ENCODE results near the gene SLC9A8.
A peak's percentile ranks its signal among the peaks of the same experiment; 100 is the strongest.

The SLC9A8 gene

DNA sequence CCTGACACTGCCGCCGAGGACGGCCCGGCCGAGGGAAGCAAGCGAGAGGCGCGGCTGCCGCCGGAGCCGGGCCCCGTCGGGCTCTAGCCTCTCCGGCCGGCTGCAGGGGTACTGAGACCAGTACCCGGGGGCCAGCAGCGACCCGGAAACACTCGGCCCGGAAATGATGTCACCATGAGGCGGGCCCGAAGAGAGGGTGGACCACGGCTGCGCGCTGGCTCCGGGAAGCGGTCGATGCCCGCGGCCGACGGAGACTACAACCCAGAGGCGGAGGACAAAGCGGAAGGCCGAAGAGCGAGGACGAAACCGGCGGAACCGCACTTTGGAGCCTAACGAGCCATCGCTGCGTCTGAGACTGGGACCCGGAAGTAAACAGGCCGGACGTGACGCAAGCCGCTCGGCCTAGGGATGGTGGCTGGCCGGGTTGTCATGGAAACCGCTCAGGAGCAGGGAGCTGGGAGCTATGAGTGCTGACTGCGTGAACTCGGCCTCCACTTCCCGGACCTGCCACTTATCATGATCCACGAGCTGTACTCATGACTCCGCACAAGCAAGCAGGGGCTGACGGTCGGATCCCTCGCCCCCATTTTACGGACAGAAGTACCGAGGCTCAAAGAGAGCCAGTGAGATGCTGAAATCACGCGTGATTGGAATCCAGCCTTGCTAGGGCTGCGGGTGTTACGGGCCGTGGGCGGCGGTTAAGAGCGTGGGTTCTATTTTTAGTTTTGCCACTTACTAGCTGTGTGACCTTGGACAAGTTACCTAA is 102.9 kb downstream of the SLC9A8 start, which contains the start of gene SPATA2:
Gene SPATA2, minus strand, starts transcription at position 150 of the 766 bp plus-strand sequence. CDS start 7,039 bp downstream, outside the sequence.
- peak; percentile 88 for DNase-seq (ENCODE audit: low read depth, low spot score)

DNA sequence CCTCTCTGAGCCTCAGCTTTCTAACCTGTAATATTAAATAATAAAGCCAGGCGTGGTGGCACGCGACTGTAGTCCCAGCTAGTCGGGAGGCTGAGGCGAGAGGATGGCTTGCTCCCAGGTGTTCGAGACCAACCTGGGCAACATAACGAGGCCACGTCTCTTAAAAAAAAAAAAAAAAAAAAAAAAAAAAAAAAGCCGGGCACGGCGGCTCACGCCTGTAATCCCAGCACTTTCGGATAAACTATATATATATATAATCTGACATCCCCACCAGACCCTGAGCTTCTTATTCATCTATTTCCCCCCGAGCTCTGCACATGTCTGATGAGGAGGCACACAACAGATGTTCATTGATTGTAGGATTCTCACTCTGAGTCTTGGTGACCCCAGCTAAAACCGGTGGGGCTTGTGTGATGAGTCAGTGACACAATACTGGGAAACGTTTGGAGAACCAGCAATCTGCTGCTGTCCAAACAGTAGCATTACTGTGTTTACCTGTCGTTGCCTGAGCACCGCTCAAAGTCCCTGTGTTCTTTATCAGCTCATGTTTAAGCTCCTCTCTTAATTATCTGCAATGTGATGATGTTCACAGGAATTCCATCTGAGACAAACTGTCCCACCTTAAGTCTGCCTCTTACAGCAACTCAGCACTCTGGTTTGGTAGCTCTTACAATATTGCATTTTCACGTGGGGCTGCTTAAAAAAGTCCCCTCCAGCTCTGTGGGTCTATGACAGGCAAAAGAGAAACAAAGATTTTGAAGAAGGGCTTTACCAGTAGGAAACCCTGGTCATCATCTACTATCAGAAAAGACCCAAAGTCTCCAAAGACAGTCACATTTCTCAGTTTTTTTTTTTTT is 103.7 kb downstream of the SLC9A8 start:
- no peak for DNase-seq (ENCODE audit: low read depth, low spot score)

DNA sequence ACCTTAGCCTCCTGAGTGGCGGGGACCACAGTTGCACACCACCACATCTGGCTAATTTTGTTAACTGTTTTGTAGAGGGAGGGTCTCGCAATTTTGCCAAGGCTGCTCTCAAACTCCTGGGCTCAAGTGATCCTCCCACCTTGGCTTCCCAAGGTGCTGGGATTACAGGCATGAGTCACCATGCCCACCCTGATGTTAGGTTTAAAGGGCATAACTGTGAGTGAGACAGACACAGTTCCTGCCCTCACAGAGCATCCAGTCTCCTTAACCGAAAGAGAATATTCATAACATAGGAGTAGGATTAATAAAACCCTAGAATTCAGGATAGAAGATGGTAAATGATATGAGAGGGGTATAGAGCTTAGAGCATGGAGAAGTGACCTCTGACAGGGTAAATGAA is 105.8 kb downstream of the SLC9A8 start:
- no peak for DNase-seq (ENCODE audit: low read depth, low spot score)

DNA sequence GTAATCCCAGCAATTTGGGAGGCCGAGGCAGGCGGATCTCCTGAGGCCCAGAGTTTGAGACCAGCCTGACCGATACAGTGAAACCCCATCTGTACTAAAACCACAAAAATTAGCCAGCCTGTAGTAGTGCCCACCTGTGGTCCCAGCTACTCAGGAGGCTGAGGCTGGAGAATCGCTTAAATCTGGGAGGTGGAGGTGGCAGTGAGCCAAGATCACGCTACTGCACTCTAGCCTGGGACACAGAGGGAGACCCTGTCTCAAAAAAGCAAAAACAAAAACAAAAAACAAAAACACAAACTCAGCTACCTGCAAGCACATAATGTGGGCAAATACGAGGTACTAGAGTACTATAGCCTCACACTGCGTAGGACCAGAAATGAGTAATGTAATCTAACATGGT is 106.4 kb downstream of the SLC9A8 start:
- DNase-seq (ENCODE audit: low read depth, low spot score): no peak

DNA sequence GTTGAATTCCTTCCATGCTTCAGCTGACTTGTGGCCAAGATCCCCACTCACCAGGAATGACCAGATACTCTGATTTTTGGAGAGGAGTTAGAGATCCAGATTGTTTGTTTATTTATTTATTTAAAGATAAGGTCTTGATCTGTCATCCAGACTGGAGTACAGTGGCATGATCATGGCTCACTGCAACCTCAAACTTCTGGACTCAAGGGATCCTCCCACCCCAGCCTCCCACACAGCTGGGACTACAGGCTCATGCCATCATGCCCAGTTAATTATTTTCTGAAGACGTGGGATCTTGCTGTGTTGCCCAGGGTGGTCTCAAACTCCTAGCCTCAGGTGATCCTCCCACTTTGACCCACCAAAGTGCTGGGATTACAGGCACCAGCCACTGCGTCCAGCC is 106.8 kb downstream of the SLC9A8 start:
- DNase-seq (ENCODE audit: low read depth, low spot score): no peak

DNA sequence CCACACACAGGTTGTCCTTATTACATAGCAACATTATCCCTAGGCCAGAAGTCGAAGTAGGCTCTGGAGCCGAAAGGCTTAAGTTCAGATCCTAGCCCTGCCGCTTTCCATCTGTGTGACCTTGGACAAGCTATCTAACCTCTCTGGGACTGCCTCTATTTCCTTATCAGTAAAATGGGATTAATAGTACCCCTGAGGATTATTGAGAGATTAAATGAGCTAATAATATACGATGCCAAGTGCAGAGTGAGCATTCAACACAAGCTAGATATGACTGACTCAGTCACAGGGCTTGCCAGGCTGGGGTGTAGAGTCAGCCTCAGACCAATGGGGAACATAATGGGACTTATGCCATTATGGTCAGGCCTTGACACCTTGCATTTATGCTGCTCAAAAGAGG is 111.6 kb downstream of the SLC9A8 start:
- DNase-seq (ENCODE audit: low read depth, low spot score): no peak

DNA sequence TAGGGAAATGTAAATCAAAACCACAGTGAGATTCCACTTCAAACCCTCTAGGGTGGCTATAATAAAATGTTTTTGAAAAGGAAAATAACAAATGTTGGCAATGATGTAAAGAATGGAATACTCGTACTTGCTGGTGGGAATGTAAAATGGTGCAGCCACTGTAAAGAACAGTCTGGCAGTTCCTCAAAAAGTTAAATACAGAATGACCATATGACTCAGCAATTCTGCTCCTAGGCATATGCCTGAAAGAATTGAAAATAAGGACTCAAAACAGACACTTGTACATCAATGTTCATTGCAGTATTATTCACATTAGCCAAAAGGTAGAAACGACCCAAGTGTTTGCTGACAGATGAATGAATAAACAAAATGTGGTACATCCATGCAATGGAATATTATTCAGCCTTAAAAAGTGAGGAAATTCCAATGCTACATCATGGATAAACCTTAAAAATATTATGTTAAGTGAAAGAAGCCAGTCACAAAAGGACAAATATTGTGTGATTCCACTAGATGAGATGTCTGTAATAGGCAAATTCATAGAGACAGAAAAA is 113.3 kb downstream of the SLC9A8 start:
- no peak for DNase-seq (ENCODE audit: low read depth, low spot score)

DNA sequence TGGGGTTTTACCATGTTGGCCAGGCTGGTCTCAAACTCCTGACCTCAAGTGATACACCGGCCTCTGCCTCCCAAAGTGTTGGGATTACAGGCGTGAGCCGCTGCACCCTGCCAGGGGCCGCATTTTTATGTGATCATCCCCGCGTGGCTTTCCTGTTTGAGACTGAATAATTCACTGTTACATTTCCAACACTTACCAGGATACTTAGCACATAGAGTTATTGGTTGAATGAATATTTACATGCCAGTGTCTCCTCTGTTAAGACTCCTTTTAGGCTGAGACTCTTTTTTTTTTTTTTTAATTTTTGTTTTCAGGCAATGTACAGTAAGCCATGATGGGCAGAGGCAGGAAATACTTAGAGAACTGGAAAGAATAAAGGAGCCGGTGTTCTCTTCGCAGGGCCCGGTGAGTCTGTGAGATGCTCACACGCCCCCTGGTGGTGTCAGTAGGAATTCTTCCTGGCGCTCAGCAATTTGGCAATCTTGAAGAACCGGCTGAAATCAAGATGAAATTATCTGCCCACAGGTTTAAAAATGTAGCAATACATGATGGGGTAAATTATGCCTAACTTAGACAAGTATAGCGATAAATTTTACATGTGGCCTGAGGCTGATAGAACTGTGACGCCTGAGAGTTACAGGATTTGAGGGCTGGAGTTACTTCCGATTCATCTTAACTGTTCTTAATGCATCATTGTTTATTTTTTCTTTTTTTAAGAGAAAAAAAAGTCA is 115.9 kb downstream of the SLC9A8 start:
- DNase-seq (ENCODE audit: low read depth, low spot score): peak; percentile 69

DNA sequence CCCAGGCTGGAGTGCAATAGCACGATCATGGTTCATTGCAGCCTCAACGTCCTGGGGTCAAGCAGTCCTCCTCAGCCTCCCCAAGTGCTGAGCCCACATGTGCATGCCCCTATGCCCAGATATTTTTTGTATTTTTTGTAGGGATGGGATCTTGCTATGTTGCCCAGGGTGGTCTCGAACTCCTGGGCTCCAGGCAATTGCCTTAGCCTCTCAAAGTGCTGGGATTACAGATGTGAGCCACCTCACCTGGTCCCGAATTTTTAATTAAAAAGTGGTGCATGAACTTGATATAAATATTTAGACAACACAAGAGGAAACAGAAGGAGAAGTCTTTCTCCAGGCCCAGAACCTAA is 116.5 kb downstream of the SLC9A8 start:
- DNase-seq (ENCODE audit: low read depth, low spot score): no peak

DNA sequence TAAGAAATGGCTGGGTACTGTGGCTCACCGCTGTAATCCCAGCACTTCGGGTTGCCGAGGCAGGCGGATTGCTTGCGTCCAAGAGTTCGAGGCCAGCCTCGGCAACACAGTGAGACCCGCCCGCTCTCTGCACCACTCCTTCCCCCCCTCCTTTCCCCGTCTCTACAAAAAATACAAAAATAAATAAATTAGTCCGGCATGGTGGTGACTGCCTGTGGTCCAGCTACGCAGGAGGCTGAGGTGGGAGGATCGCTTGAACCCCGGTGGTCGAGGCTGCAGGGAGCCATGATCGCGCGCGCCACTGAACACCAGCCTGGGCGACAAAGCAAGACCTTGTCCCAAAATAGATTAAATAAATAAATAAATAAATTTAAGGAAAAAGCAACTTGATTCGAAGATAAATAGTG is 123.1 kb downstream of the SLC9A8 start:
- DNase-seq (ENCODE audit: low read depth, low spot score): no peak

DNA sequence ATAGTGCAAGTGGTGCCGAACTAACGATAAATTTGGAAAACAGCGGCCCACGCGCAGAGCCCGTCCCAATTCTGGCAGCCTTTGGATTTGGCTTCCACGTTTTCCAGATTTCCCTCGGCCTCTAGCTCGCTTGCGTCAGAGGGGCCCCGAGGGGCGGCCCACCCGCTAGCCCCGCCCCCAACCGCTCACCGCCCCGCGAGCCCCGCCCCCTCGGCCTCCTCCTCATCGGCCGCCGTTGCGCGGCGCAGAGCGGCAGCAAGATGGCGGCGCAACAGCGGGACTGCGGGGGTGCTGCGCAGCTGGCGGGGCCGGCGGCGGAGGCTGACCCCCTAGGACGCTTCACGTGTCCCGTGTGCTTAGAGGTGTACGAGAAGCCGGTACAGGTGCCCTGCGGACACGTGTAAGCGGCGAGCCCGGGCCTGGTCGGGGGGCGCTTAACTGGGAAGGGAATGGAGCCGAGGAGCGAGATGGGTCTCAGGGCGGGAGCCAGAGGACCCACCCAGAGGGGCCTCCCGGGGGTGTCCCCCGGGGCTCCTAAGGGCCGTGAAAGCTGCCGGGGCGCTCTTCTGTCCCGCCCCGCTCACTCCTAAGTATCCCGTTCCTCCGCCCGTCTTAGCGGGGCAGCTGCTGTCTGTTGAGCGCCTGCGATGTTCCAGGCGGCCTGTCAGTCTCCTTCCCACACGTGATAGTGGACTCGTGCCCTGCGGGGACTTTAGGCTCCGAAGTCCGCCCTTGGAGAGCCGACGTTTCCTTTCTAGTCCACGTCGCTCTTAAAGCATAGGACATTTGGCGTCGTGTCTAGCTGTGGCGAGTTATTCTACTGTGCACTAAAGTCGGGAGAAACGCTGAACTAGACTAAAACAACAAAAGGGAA is 123.8 kb downstream of the SLC9A8 start, which contains the start of gene RNF114:
Gene RNF114, plus strand, starts transcription at position 245 of the 874 bp plus-strand sequence. Its CDS starts 16 bp downstream, at position 261.
- peak; percentile 81 for DNase-seq (ENCODE audit: low read depth, low spot score)

DNA sequence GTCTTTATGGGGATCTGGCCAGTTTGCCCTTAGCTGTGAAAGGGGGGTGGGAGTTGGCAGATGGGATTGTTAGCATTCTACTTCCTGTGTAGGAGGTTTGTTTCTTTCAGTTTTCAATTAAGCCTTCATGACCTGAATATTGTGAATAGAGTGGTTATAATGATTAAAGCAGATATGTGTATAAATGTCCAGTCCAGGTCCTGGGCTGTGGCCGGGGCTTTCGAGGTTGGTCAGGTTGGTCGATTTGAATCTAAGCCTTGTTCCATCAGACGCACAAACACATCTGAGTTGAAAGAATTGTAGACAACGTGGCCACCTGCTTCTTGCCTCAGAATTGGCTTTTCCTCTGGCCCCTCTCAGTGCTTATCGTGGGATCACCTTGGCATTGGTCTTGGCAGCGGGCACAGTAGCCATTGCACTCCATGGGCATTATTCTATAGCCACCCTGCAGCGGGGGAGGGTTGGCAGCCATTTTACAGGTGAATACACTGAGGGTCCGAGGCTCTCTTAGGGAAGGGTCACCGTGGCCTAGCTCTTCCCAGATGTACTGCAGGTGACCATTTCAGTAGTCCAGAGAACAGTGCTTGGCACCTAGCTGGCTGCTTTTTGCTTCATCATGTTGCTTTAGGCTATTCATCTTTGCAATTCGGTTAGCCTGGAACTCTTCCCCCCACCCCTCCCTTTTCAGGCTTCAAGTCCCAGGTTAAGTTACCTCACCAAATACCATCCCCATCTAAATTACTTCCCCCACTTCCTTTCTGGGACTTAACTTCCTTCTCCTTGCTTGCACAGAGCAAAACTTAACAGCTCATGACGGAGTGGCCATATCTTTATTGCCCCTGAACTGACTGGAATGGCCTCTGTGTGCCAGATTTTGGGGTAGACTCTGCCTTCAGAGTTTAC is 124.7 kb downstream of the SLC9A8 start:
- no peak for DNase-seq (ENCODE audit: low read depth, low spot score)

DNA sequence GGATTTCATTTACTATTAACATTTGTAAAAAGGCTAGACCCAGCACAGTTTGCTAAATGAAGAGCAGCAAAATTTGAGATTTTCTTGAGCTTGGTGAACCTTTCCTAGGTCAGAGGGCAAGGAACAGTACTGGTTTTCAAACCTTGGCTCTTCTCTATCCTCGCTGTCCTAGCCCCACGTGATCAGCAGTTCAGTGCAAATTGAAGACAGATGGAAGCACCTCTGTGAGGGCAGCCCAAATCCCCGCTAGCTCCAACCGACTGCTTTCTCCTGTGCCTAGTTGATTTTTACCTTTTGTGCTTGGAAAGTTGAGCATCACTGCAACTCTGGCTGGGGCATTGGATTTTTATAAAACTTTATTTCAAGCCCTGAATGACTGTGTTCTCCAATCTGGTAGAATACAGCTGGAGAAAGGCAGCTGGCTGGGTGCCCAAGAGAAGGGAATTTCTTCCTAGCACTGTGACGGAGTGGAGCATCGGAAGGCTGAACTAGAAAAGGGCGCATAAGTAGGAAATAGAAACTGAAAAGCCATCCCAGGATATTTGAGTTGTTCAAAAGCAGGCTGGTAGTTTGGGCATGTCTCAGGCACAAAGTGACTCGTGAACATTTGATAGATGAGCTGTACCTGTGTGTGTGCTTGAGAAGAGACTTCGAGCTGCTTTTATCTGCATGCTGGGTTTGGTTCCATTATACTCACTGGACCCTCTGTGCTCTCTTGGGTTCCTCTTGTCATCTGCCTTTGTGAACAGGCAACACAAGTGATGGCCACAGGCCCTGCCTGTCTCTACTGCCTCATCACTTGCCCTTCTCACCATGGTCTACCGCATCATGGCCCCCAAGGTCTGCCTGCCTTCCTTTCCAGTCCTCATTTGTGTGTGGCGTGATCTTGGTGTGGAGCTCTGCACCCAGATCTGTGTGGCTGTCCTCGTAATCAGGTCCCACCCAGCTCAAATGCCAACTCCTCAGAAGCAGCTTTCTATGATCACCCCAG is 125.8 kb downstream of the SLC9A8 start:
- no peak for DNase-seq (ENCODE audit: low read depth, low spot score)

DNA sequence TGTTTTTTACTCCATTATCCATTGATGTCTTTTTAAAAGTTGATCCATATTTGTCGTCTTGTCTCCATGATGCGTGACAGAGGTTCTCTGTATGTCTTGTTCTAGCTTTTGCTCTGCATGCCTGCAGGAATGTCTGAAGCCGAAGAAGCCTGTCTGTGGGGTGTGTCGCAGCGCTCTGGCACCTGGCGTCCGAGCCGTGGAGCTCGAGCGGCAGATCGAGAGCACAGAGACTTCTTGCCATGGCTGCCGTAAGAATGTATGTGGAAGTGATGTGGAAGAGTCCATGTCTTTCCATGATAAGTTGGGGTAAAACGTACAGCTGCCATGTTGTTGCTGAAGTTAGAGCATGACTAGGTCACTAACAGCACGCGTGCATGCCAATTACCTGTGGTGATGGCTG is 128.8 kb downstream of the SLC9A8 start:
- DNase-seq (ENCODE audit: low read depth, low spot score): no peak
